ENCODE results near the gene CALHM5. TPM values are rescaled to one million over a fixed set of nuclear protein-coding genes. Genes with fewer than 3 reads are reported as not detected.
A peak's percentile ranks its signal among the peaks of the same experiment; 100 is the strongest.

CALHM5 gene
- total RNA-seq, 1 donor from 2014 or later, result not detected

GRCh38 chr6:116562614-116563013 lies 51.2 kb downstream of the CALHM5 start:
- intact Hi-C loops (cut with micrococcal nuclease), result no loop called here
- peaks cover 27% of the 10 kb centered on the region for H3K27me3 Mint-ChIP-seq (ENCODE audit: low read depth)
- no peaks in the 10 kb centered on the region for H3K9me3 Mint-ChIP-seq
- no peak for DNase-seq (ENCODE audit: low spot score)
- H3K36me3 Mint-ChIP-seq (ENCODE audit: low read depth), result no peaks in the 10 kb centered on the region
- no peak overlapping the region for H3K4me3 Mint-ChIP-seq (ENCODE audit: low read depth)
- no peak overlapping the region for H3K27ac Mint-ChIP-seq
- H3K4me1 Mint-ChIP-seq (ENCODE audit: low read depth), result peaks cover 3% of the 10 kb centered on the region

GRCh38 chr6:116563830-116564229 lies 52.4 kb downstream of the CALHM5 start:
- no peaks in the 10 kb centered on the region for H3K9me3 Mint-ChIP-seq
- intact Hi-C loops (cut with micrococcal nuclease), result no loop called here
- H3K4me1 Mint-ChIP-seq (ENCODE audit: low read depth), result peaks cover 4% of the 10 kb centered on the region
- no peak overlapping the region for H3K4me3 Mint-ChIP-seq (ENCODE audit: low read depth)
- no peak for DNase-seq (ENCODE audit: low spot score)
- peaks cover 20% of the 10 kb centered on the region for H3K27me3 Mint-ChIP-seq (ENCODE audit: low read depth)
- H3K36me3 Mint-ChIP-seq (ENCODE audit: low read depth), result no peaks in the 10 kb centered on the region
- no peak overlapping the region for H3K27ac Mint-ChIP-seq

GRCh38 chr6:116564311-116564710 lies 52.9 kb downstream of the CALHM5 start:
- Mint-ChIP-seq H3K27me3 (ENCODE audit: low read depth) (peaks cover 20% of the 10 kb centered on the region), H3K4me3 (ENCODE audit: low read depth) (no peak overlapping the region), H3K9me3 (no peaks in the 10 kb centered on the region), H3K36me3 (ENCODE audit: low read depth) (no peaks in the 10 kb centered on the region), H3K4me1 (ENCODE audit: low read depth) (peaks cover 6% of the 10 kb centered on the region), H3K27ac (no peak overlapping the region)
- intact Hi-C loops (cut with micrococcal nuclease), result no loop called here
- DNase-seq (ENCODE audit: low spot score), result no peak

GRCh38 chr6:116564921-116565872 lies 53.8 kb downstream of the CALHM5 start:
- Mint-ChIP-seq H3K27ac (no peak overlapping the region), H3K4me3 (ENCODE audit: low read depth) (no peak overlapping the region), H3K27me3 (ENCODE audit: low read depth) (peaks cover 20% of the 10 kb centered on the region), H3K36me3 (ENCODE audit: low read depth) (no peaks in the 10 kb centered on the region), H3K9me3 (no peaks in the 10 kb centered on the region), H3K4me1 (ENCODE audit: low read depth) (peaks cover 10% of the 10 kb centered on the region)
- no peak for DNase-seq (ENCODE audit: low spot score)
- intact Hi-C loops (cut with micrococcal nuclease), result no loop called here

DNA sequence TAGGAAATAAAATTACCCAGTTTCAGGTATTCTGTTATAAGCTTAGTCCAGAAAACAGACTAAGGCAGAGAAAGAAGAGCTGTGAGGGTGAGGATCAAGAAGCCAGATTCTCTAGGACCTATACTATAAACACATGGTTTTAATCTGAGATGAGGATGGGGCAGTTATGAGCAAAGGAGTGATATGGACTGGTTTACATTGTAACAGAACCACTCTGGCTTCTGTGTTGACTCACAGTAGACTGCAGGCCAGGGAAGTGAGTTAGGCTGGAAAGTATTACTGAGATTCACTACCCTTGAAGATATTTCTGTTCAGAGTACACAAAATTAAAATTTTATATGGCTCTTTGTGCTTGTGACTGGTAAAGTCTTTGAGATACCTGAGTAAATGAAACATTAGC lies 56.7 kb downstream of the CALHM5 start:
- Mint-ChIP-seq H3K4me3 (ENCODE audit: low read depth) (no peak overlapping the region), H3K27ac (no peak overlapping the region), H3K4me1 (ENCODE audit: low read depth) (peaks cover 20% of the 10 kb centered on the region), H3K36me3 (ENCODE audit: low read depth) (no peaks in the 10 kb centered on the region), H3K27me3 (ENCODE audit: low read depth) (peaks cover 16% of the 10 kb centered on the region), H3K9me3 (no peaks in the 10 kb centered on the region)
- no peak for DNase-seq (ENCODE audit: low spot score)
- intact Hi-C loops (cut with micrococcal nuclease), result no loop called here

DNA sequence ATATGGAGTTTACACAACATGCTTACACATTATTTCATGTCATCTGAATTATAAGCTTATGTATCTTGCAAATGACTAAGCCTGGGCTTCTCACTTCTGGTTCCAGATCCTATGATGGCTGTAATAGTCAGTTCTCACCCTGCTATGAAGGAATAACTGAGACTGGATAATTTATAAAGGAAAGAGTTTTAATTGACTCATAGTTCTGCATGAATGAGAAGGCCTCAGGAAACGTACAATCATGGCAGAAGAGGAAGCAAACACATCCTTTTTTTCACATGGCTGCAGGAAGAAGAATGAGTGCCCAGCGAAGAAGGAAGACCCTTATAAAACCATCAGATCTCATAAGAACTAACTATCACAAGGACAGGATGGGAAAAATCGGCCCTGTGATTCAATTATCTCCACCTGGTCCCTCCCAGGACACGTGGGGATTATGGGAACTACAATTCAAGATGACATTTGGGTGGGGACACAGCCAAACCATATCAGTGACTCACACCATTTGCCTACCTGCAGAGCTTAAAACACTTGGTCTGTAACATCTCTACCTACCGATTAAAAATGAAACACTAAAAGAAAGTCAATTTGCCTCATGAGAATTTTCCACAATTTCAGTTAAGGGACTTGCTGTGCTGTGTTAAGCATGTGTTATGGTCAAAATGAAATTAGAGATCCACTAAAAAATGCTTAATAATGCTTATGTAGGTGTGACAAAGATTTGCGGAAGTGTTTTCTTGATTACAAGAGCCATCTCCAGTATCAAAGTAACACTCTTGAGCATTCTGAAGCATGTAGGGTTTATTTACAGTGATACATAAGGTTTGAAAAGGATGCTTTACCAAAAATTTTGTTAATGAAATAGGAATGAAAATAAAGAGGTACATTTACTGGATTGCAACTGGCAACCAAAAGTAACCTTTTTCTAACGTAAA lies 57.6 kb downstream of the CALHM5 start:
- Mint-ChIP-seq H3K4me1 (ENCODE audit: low read depth) (peaks cover 25% of the 10 kb centered on the region), H3K9me3 (no peaks in the 10 kb centered on the region), H3K27me3 (ENCODE audit: low read depth) (peaks cover 10% of the 10 kb centered on the region), H3K4me3 (ENCODE audit: low read depth) (peak overlapping the region; percentile 23), H3K27ac (no peak overlapping the region), H3K36me3 (ENCODE audit: low read depth) (peaks cover 2% of the 10 kb centered on the region)
- no peak for DNase-seq (ENCODE audit: low spot score)
- intact Hi-C loops (cut with micrococcal nuclease), result no loop called here

GRCh38 chr6:116570856-116571682 lies 59.6 kb downstream of the CALHM5 start, which contains the start of gene RWDD1:
Gene RWDD1, plus strand, starts transcription at chr6:116571504. Its CDS starts 79 bp downstream, at chr6:116571583.
- H3K9me3 Mint-ChIP-seq, result no peaks in the 10 kb centered on the region
- peaks cover 6% of the 10 kb centered on the region for H3K27me3 Mint-ChIP-seq (ENCODE audit: low read depth)
- DNase-seq (ENCODE audit: low spot score), result peak; percentile 98
- H3K27ac Mint-ChIP-seq, result peak within 1 kb of the TSS; percentile 96
- intact Hi-C loops (cut with micrococcal nuclease), result loop anchor here (1.0 to 5.0 kb wide), 6 partner anchors 97 to 470 kb away; partner anchors contain the start of genes KPNA5, NT5DC1, TSPYL1 and TSPYL4
- H3K4me3 Mint-ChIP-seq (ENCODE audit: low read depth), result peak within 1 kb of the TSS; percentile 93
- H3K4me1 Mint-ChIP-seq (ENCODE audit: low read depth), result peaks cover 31% of the 10 kb centered on the region
- H3K36me3 Mint-ChIP-seq (ENCODE audit: low read depth), result peaks cover 13% of the 10 kb centered on the region

DNA sequence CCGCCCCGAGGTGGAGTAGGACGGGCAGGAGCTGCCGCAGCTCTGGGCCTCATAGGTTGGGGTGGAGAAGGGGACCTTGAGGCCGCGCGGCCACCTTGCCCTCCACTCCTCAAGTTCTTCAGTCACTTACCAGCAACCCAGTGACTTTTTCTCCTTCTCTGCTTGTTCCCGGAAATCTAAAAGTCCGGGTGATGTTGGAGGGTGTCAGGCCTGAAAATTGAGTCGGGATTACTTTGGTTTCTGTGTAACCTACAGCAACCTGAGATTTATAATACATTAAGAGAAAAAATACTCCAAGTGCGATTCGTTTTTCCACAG lies 60.2 kb downstream of the CALHM5 start:
- H3K27ac Mint-ChIP-seq, result peak overlapping the region; percentile 96
- H3K4me1 Mint-ChIP-seq (ENCODE audit: low read depth), result peaks cover 36% of the 10 kb centered on the region
- no peaks in the 10 kb centered on the region for H3K9me3 Mint-ChIP-seq
- peaks cover 4% of the 10 kb centered on the region for H3K27me3 Mint-ChIP-seq (ENCODE audit: low read depth)
- peak overlapping the region; percentile 93 for H3K4me3 Mint-ChIP-seq (ENCODE audit: low read depth)
- H3K36me3 Mint-ChIP-seq (ENCODE audit: low read depth), result peaks cover 19% of the 10 kb centered on the region
- intact Hi-C loops (cut with micrococcal nuclease), result loop anchor here (1.0 to 5.0 kb wide), 6 partner anchors 97 to 471 kb away; partner anchors contain the start of genes KPNA5, NT5DC1, TSPYL1 and TSPYL4
- no peak for DNase-seq (ENCODE audit: low spot score)

GRCh38 chr6:116572162-116572561 lies 60.7 kb downstream of the CALHM5 start:
- H3K27me3 Mint-ChIP-seq (ENCODE audit: low read depth), result no peaks in the 10 kb centered on the region
- intact Hi-C loops (cut with micrococcal nuclease), result loop anchor here (5.0 kb wide), 1 partner anchor 355 kb away; no protein-coding TSS in a partner anchor
- H3K27ac Mint-ChIP-seq, result peak overlapping the region; percentile 96
- H3K4me1 Mint-ChIP-seq (ENCODE audit: low read depth), result peaks cover 39% of the 10 kb centered on the region
- H3K4me3 Mint-ChIP-seq (ENCODE audit: low read depth), result peak overlapping the region; percentile 93
- H3K36me3 Mint-ChIP-seq (ENCODE audit: low read depth), result peaks cover 24% of the 10 kb centered on the region
- H3K9me3 Mint-ChIP-seq, result no peaks in the 10 kb centered on the region
- no peak for DNase-seq (ENCODE audit: low spot score)

Other genes starting within 250 kb of the CALHM5 start
- 41.1 and 42.3 TPM in 2 replicates for gene TSPYL1, start 231.7 kb upstream of the CALHM5 start, total RNA-seq
- 3.4 and 3.8 TPM in 2 replicates for gene DSE, start 140.7 kb upstream of the CALHM5 start, total RNA-seq
- gene CALHM6, start 50.3 kb upstream of the CALHM5 start, total RNA-seq, result 8.6 and 9.7 TPM in 2 replicates
- not detected in 2 replicates for gene TRAPPC3L, start 34.0 kb downstream of the CALHM5 start, total RNA-seq
- not detected in 2 replicates for gene CALHM4, start 42.1 kb downstream of the CALHM5 start, total RNA-seq
- 40.6 and 42.1 TPM in 2 replicates for gene RWDD1, start 59.9 kb downstream of the CALHM5 start, total RNA-seq
- 0.11 and 0.14 TPM in 2 replicates for gene RSPH4A, start 104.8 kb downstream of the CALHM5 start, total RNA-seq
- 17.2 and 17.9 TPM in 2 replicates for gene ZUP1, start 157.1 kb downstream of the CALHM5 start, total RNA-seq
- 6.3 and 7.4 TPM in 2 replicates for gene KPNA5, start 169.6 kb downstream of the CALHM5 start, total RNA-seq

All from activated T-helper 2 cell treated with anti-CD3 and anti-CD28 coated beads, Interferon-gamma antibody, Interleukin-2, Interleukin-4, amounts not matched to agents 10 μg/mL and 5 μg/mL and 100 μg/mL, durations not matched to agents 14 hours and 24 hours and 36 hours (primary cell).